Measurements from ENCODE around the gene PPP3CA. TPM values are rescaled to one million over a fixed set of nuclear protein-coding genes. Genes with fewer than 3 reads are reported as not detected.

PPP3CA gene
- total and polyA plus RNA-seq, 2 experiments from 2014 or later, result 27.0 to 45.2 TPM

DNA sequence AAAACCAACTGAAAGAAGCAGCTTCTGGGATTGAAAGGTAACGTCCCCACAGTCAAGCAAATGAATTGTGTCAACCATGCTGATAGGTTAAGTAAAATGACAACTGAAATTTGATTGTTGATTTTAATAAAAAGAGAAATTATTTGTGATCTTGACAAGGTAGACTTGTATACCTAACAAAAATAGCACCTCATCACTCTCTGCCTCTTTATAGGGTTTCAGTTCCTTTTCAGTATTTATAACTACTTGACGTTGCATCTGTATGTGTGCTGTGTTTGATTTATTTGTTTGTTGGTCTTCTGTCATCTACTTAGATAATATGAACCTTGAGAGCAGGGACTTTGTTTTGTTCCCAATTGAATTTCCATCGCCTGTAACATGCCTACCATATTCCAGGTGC is 7.9 kb upstream of the PPP3CA start:
- Mint-ChIP-seq H3K9me3 (no peaks in the 10 kb centered on the region), H3K27ac (no peak overlapping the region), H3K4me3 (no peak overlapping the region), H3K27me3 (ENCODE audit: insufficient read depth, low read depth, poor library complexity) (no peaks in the 10 kb centered on the region), H3K4me1 (peaks cover 7% of the 10 kb centered on the region; the same call in 2 of the 3 replicates), H3K36me3 (ENCODE audit: low read depth) (no peaks in the 10 kb centered on the region)
- no peaks in the 10 kb centered on the region for H3K79me2 ChIP-seq (replicated peaks; ENCODE audit: insufficient read depth)
- no peak overlapping the region for H2AFZ ChIP-seq
- no peaks in the 10 kb centered on the region for H3K4me1 ChIP-seq (ENCODE audit: insufficient read depth)
- H3F3A ChIP-seq (replicated peaks; ENCODE audit: low read depth), result no peaks in the 10 kb centered on the region
- H3K27ac ChIP-seq (ENCODE audit: low read depth), result no peak overlapping the region
- DNase-seq (ENCODE audit: low spot score) (no peak), ATAC-seq (no peak)
- no peak overlapping the region for H3K4me2 ChIP-seq
- no peaks in the 10 kb centered on the region for H4K20me1 ChIP-seq (replicated peaks; ENCODE audit: insufficient read depth)
- H3K36me3 ChIP-seq (ENCODE audit: insufficient read depth), result no peaks in the 10 kb centered on the region
- H3K27me3 ChIP-seq (ENCODE audit: insufficient read depth), result peaks cover 2% of the 10 kb centered on the region; the same call in 1 of the 2 replicates
- TF ChIP-seq POLR2AphosphoS5 (IDR thresholded peaks at IDR 0.05; ENCODE audit: low read depth), result no peak
- TF ChIP-seq, protein P1, sequence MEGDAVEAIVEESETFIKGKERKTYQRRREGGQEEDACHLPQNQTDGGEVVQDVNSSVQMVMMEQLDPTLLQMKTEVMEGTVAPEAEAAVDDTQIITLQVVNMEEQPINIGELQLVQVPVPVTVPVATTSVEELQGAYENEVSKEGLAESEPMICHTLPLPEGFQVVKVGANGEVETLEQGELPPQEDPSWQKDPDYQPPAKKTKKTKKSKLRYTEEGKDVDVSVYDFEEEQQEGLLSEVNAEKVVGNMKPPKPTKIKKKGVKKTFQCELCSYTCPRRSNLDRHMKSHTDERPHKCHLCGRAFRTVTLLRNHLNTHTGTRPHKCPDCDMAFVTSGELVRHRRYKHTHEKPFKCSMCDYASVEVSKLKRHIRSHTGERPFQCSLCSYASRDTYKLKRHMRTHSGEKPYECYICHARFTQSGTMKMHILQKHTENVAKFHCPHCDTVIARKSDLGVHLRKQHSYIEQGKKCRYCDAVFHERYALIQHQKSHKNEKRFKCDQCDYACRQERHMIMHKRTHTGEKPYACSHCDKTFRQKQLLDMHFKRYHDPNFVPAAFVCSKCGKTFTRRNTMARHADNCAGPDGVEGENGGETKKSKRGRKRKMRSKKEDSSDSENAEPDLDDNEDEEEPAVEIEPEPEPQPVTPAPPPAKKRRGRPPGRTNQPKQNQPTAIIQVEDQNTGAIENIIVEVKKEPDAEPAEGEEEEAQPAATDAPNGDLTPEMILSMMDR (conservative IDR thresholded peaks at IDR 0.05; ENCODE audit: low read depth in 2 of 2), result no peak
- no peak for TF ChIP-seq ZNF331 (CRISPR knock-in tag; IDR thresholded peaks at IDR 0.05; ENCODE audit: low read depth)
- no peak for TF ChIP-seq EZH2 (IDR thresholded peaks at IDR 0.05; ENCODE audit: low read depth, unreplicated experiment)
- TF ChIP-seq EZH2phosphoT487 (IDR thresholded peaks at IDR 0.05; ENCODE audit: unreplicated experiment), result no peak
- TF ChIP-seq NANOG (IDR thresholded peaks at IDR 0.05; ENCODE audit: borderline replicate concordance), result no peak
- H3K4me3 ChIP-seq, result no peak overlapping the region
- no peaks in the 10 kb centered on the region for H3K9me2 ChIP-seq (ENCODE audit: insufficient read depth)

DNA sequence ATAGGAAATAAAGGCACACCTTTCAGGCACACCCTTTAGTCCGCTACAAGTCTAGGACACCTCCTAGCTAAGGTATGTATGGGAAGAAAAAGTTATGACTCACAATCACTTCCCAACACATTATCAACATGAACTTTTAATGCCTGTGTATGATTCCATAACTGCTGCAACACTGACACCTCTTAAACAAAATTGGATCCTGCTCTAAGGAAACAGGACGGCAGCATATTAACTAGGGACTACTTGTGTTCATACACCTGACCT is 2.4 kb upstream of the PPP3CA start:
- Histone ChIP-seq H3K4me3 (no peak overlapping the region), H3K4me1 (ENCODE audit: insufficient read depth) (peaks cover 16% of the 10 kb centered on the region), H3K9me2 (ENCODE audit: insufficient read depth) (no peaks in the 10 kb centered on the region), H3K36me3 (ENCODE audit: insufficient read depth) (no peaks in the 10 kb centered on the region), H3K4me2 (no peak overlapping the region), H3K27ac (ENCODE audit: low read depth) (no peak overlapping the region), H3K79me2 (replicated peaks; ENCODE audit: insufficient read depth) (peaks cover 10% of the 10 kb centered on the region), H4K20me1 (replicated peaks; ENCODE audit: insufficient read depth) (no peaks in the 10 kb centered on the region), H2AFZ (no peak overlapping the region), H3K27me3 (ENCODE audit: insufficient read depth) (peaks cover 25% of the 10 kb centered on the region), H3F3A (replicated peaks; ENCODE audit: low read depth) (0 out of 2 replicates have a peak, but pooled peaks cover 3% of the 10 kb centered on the region)
- H3K27ac Mint-ChIP-seq, result no peak overlapping the region
- H3K36me3 Mint-ChIP-seq (ENCODE audit: low read depth), result no peaks in the 10 kb centered on the region; the same call in 2 of the 3 replicates
- DNase-seq (ENCODE audit: low spot score) (no peak), ATAC-seq (no peak)
- no peak for TF ChIP-seq NANOG (IDR thresholded peaks at IDR 0.05; ENCODE audit: borderline replicate concordance)
- TF ChIP-seq, protein P2, sequence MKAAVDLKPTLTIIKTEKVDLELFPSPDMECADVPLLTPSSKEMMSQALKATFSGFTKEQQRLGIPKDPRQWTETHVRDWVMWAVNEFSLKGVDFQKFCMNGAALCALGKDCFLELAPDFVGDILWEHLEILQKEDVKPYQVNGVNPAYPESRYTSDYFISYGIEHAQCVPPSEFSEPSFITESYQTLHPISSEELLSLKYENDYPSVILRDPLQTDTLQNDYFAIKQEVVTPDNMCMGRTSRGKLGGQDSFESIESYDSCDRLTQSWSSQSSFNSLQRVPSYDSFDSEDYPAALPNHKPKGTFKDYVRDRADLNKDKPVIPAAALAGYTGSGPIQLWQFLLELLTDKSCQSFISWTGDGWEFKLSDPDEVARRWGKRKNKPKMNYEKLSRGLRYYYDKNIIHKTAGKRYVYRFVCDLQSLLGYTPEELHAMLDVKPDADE (IDR thresholded peaks at IDR 0.05), result no peak
- peaks cover 18% of the 10 kb centered on the region for H3K4me1 Mint-ChIP-seq
- peaks cover 17% of the 10 kb centered on the region for H3K27me3 Mint-ChIP-seq (ENCODE audit: insufficient read depth, low read depth, poor library complexity)
- no peak overlapping the region for H3K4me3 Mint-ChIP-seq
- peaks cover 4% of the 10 kb centered on the region; the same call in 1 of the 3 replicates for H3K9me3 Mint-ChIP-seq
